ENCODE measurements around the gene SLC6A16. TPM values are rescaled to one million over a fixed set of nuclear protein-coding genes. Genes with fewer than 3 reads are reported as not detected.
"Not testable (repeated sequence)": the region's sequence is repeated elsewhere in the genome, so short reads cannot be mapped to it uniquely, and the experiment has no call there.

SLC6A16 gene
- 5.6 TPM for total RNA-seq

- intact Hi-C loops (cut with DNase I): no loop called here
- DNase-seq (ENCODE audit: low spot score) (no peak), ATAC-seq (no peak)
Observed at GRCh38 chr19:49324801-49325576, at the start of gene SLC6A16. Gene SLC6A16, minus strand, starts transcription at chr19:49325191. Its CDS starts 13,844 bp downstream, at chr19:49311347.

- DNase-seq (ENCODE audit: low spot score); intact Hi-C loops (cut with DNase I); ATAC-seq: not testable (repeated sequence)
Observed at GRCh38 chr19:49373174-49373573, 48.2 kb upstream of the SLC6A16 start.

- intact Hi-C loops (cut with DNase I): no loop called here
- no peak for DNase-seq (ENCODE audit: low spot score)
- ATAC-seq: no peak
Observed at GRCh38 chr19:49371184-49371583, 46.2 kb upstream of the SLC6A16 start.

- DNase-seq (ENCODE audit: low spot score) (no peak), ATAC-seq (no peak)
- intact Hi-C loops (cut with DNase I): no loop called here
Observed at GRCh38 chr19:49368711-49369358, 43.8 kb upstream of the SLC6A16 start.

- ATAC-seq (no peak), DNase-seq (ENCODE audit: low spot score) (no peak)
- intact Hi-C loops (cut with DNase I): no loop called here
Observed at GRCh38 chr19:49366110-49366509, 41.1 kb upstream of the SLC6A16 start.

GRCh38 chr19:49364083-49364737, 39.2 kb upstream of the SLC6A16 start:
- DNase-seq (ENCODE audit: low spot score): peak; percentile 63
- intact Hi-C loops (cut with DNase I): no loop called here
- ATAC-seq: no peak

- DNase-seq (ENCODE audit: low spot score) (peak; percentile 100), ATAC-seq (peak; percentile 94)
- intact Hi-C loops (cut with DNase I): no loop called here
Observed at GRCh38 chr19:49363268-49364082, 38.5 kb upstream of the SLC6A16 start, which contains the start of gene DKKL1. Gene DKKL1, plus strand, starts transcription at chr19:49363877. Its CDS starts 122 bp downstream, at chr19:49363999.

GRCh38 chr19:49362929-49363267, 37.9 kb upstream of the SLC6A16 start:
- ATAC-seq (peak; percentile 6), DNase-seq (ENCODE audit: low spot score) (peak; percentile 70)
- intact Hi-C loops (cut with DNase I): no loop called here

- DNase-seq (ENCODE audit: low spot score): peak; percentile 90
- peak; percentile 72 for ATAC-seq
- intact Hi-C loops (cut with DNase I): no loop called here
Observed at GRCh38 chr19:49362048-49362928, 37.3 kb upstream of the SLC6A16 start, which contains the start of gene TEAD2. Gene TEAD2, minus strand, starts transcription at chr19:49362416. Its CDS starts 2,341 bp downstream, at chr19:49360075.

- ATAC-seq: peak; percentile 66
- peak; percentile 91 for DNase-seq (ENCODE audit: low spot score)
- intact Hi-C loops (cut with DNase I): no loop called here
Observed at GRCh38 chr19:49361438-49362047, 36.6 kb upstream of the SLC6A16 start.

- intact Hi-C loops (cut with DNase I): no loop called here
- ATAC-seq (no peak), DNase-seq (ENCODE audit: low spot score) (no peak)
Observed at GRCh38 chr19:49359851-49360820, 35.1 kb upstream of the SLC6A16 start.

GRCh38 chr19:49357186-49357585, 32.2 kb upstream of the SLC6A16 start:
- intact Hi-C loops (cut with DNase I): no loop called here
- no peak for ATAC-seq
- no peak for DNase-seq (ENCODE audit: low spot score)

GRCh38 chr19:49356382-49356781, 31.4 kb upstream of the SLC6A16 start:
- no peak for DNase-seq (ENCODE audit: low spot score)
- intact Hi-C loops (cut with DNase I): no loop called here

GRCh38 chr19:49355909-49356353, 30.9 kb upstream of the SLC6A16 start:
- intact Hi-C loops (cut with DNase I): no loop called here
- ATAC-seq: peak; percentile 14
- no peak for DNase-seq (ENCODE audit: low spot score)

More at GRCh38 chr19:49356382-49356781, 31.4 kb upstream of the SLC6A16 start:
- no peak for ATAC-seq

- ATAC-seq: no peak
- no peak for DNase-seq (ENCODE audit: low spot score)
- intact Hi-C loops (cut with DNase I): loop anchor here (5.0 kb wide), 1 partner anchor 1882 kb away; no protein-coding TSS in a partner anchor
Observed at GRCh38 chr19:49349567-49349966, 24.6 kb upstream of the SLC6A16 start.
